OCI-LY7 (cell line): ENCODE data around the gene CAPSL.

Source experiments
- EZH2phosphoT487 ChIP-seq: fragments of 200-600 bp; sonication (generic); IDR thresholded peaks from 2 replicates; pipeline ENCODE4 v1.6.1; 2018; ENCODE audit warnings: low read depth, borderline replicate concordance, mild to moderate bottlenecking, mixed run types, antibody characterized with exemption, low read length, moderate library complexity, mixed read lengths
- TF ChIP-seq, protein P1 (sequence below): fragments of 200-600 bp; sonication (generic); conservative IDR thresholded peaks from 2 replicates; pipeline ENCODE4 v1.5.1; 2014; ENCODE audit warnings: mild to moderate bottlenecking, antibody characterized with exemption, low read length, moderate library complexity, mixed read lengths

GRCh38 chr5:35879096-35879495, 59.3 kb downstream of the CAPSL start:
- TF ChIP-seq, protein P1, sequence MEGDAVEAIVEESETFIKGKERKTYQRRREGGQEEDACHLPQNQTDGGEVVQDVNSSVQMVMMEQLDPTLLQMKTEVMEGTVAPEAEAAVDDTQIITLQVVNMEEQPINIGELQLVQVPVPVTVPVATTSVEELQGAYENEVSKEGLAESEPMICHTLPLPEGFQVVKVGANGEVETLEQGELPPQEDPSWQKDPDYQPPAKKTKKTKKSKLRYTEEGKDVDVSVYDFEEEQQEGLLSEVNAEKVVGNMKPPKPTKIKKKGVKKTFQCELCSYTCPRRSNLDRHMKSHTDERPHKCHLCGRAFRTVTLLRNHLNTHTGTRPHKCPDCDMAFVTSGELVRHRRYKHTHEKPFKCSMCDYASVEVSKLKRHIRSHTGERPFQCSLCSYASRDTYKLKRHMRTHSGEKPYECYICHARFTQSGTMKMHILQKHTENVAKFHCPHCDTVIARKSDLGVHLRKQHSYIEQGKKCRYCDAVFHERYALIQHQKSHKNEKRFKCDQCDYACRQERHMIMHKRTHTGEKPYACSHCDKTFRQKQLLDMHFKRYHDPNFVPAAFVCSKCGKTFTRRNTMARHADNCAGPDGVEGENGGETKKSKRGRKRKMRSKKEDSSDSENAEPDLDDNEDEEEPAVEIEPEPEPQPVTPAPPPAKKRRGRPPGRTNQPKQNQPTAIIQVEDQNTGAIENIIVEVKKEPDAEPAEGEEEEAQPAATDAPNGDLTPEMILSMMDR: no peak
- no peak for TF ChIP-seq EZH2phosphoT487
